GM19193 (cell line): Measurements from ENCODE around the gene PKNOX1.

Experiments used
- POLR2A ChIP-seq: IDR thresholded peaks from 4 replicates; pipeline ENCODE4 v1.6.1; 2011; ENCODE audit not compliant: insufficient read depth, insufficient read length; ENCODE audit errors: extremely low read depth

The PKNOX1 gene

DNA sequence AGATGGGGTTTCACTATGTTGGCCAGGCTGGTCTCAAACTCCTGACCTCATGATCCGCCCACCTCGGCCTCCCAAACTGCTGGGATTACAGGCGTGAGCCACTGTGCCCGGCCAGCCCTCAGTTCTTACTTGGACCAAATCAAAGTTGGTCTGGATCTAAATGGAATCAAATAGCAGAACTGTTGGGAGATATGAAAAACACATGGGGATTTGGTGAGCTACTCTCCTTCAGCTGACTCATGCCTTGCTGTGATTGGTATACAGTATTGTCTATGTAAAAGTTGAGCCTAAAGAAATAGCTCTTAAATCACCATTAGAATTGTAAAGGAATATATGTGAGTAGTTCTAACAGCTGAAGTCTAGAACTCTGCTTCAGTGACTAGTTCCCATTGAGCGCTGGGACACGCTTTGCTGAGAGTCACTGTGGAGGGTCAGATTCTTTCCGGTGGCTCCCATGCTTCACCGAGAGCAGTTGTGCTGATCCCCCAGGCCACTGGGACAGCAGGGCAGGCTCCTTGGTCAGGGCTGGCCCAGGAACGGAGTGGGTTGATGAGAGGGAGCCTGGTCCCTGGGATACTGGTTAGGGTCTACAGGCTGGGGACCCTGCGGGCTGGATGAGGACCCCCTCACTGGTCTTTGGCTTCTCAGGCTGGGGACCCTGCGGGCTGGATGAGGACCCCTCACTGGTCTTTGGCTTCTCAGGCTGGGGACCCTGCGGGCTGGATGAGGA is 14.0 kb downstream of the PKNOX1 start:
- TF ChIP-seq POLR2A, result no peak

DNA sequence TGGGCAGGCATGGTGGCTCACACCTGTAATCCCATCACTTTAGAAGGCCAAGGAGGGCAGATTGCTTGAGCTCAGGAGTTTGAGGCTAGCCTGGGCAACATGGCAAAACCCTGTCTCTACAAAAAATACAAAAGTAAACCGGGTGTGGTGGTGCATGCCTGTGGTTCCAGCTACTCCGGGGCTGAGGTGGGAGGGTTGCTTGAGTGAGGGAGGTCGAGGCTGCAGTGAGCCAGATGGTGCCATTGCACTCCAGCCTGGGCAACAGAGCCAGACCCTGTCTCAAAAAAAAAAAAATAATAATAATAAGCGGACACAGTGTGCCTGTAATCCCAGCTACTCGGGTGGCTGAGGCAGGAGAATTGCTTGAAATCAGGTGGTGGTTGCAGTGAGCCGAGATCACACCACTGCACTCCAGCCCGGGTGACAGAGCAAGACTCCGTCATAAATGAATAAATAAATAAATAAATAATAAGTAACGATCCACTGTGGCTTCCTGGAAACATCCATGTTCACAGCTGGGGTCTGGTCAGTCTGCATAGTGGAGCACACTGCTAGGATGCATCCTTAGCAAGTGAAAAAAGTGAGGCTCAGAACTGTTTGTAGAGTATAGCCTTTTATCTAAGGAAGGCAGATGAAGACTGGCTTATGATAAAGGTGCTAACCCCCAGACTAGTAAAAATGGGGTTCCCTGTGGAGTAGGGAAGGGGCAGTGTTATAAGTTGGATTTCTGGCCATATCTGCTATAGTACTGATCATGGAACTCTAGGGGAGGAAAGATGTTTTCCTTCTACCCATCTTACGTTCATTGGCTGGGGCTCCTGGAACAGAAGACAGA is 15.7 kb downstream of the PKNOX1 start:
- TF ChIP-seq POLR2A, result no peak

DNA sequence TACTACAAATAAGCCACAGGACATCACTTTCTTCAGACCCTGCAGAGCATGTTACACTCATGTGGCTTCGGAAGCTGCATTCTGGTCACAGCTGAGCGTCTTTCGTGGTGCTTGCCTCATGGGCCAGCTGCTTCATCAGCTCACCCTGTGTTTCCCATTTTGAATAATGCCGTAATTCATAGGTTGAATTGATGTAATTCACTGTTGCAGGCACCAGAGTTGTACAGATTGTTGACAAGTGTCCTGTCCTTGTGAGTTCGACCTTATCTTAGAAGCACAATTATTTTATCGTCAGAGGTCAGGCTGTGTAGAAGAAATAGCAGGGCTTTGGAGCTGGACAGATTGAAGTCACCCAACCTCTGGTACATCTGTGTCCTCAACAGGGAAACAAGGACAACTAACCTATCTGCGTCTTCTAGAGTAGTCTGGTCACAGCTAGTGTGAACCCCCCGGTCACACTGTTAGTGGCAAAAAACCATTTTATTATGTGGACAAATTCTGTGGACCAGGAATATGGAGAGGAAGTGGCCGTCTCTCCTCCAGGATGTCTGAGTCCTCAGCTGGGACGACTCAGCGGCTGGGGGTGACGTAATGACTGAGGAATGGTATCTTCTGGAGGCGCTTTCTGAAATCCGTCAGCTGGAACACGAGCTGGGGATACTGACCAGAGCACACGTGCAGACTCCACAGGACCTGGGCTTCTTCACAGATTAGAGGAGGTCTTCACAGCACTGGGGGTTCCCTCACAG is 17.8 kb downstream of the PKNOX1 start:
- TF ChIP-seq POLR2A, result no peak

DNA sequence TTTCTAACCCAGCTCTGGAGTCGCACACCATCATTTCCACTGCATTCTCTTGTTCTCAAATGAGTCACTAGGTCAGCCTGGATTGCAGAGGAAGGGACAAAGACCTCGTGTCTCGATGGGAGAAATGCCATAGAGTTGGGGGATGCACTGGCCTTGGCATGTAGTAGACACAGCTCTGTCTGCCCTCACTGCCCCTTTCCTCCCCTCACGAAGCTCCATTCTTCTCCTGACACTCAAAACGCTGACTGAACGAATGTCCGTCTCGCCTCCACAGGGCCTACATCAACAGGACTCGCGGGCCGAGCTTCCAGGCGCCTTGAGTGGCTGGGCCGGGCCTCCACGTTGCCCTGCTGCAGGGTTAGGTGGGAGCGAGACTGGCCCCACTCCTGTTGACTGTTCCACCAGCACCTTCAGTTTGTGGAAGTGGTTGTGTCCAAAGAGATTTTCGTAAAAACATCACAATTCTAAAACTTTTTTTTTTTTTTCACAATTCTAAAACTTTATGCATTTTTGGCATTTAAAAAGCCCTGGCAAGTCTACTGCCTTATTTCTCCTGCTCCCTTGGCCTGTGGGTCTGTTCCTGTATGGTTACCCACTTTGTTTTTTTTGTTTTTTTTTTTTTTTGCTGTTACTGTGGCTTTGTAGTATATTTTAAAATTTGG is 18.8 kb downstream of the PKNOX1 start:
- TF ChIP-seq POLR2A, result no peak

DNA sequence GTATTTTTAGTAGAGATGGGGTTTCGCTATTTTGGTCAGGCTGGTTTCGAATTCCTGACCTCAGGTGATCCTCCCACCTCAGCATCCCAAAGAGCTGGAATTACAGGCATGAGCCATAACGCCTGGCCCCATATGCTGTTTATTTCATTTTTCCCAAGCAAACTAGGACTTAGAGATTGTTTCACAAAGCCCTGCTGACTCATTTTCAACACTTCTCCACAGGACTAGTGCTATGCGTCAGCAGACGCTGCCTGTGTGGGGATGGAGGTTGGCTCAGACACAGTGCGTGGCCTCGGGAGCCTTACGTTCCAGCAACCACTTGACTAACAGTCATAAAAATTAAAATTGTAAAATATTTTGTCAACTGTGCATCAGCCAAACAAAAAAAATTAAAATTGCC is 22.7 kb downstream of the PKNOX1 start:
- TF ChIP-seq POLR2A, result no peak

DNA sequence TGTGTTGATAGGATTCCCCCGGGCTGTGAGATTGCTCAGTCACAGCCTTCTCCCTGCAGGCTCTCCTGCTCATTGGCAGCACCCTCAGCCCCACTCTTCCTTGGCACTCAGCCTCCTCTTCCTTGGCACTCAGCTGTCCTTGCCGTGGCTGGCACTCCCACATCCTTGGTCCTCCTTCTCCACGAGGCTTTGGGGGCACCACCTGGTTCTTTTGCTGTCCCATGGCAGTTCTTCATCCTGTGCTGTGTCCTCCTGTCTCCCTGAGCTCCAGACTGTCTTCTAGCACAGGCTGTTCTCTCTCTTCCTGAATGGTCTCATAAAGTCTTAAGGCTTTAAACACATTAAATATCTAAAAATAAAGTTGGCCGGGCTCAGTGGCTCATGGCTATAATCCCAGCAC is 27.0 kb downstream of the PKNOX1 start:
- TF ChIP-seq POLR2A, result no peak

DNA sequence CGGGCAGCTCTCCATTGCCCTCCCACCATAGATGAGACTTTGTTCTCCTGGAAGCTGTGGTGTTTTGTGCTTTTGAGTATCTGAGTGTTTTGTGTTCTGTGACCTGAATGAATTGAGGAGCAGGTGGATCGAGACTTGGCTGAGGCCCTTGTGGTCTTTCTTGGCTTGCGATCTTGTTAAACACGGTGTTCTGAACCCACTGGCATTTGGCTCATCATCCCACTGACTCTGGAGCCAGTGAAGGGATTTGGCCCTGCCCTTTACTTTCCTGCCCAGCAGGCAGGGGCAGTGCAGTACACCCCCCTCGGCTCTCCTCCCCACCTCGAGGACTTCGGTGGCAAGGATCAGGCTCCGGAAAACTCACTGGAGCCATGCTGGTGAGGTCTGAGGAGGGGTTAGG is 30.6 kb downstream of the PKNOX1 start:
- TF ChIP-seq POLR2A, result no peak

DNA sequence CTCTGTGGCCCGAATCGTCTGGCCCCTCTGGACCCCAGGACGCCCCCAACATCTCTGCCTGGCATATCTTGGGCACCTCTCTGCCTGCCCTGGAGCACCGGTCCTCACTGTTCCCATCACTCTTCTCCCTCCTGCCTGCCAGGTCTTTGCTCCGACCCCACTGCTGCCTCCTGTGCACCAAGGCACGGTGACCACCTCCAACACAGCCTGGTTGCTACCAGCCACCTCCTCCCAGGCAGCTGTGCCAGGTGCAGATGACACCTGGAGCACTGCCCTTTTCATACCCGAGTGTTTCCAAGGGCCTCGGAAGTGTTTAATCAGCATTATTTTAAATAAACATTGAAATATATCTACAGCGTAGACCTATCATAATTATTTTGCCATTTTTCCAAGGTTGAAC is 31.3 kb downstream of the PKNOX1 start:
- no peak for TF ChIP-seq POLR2A

DNA sequence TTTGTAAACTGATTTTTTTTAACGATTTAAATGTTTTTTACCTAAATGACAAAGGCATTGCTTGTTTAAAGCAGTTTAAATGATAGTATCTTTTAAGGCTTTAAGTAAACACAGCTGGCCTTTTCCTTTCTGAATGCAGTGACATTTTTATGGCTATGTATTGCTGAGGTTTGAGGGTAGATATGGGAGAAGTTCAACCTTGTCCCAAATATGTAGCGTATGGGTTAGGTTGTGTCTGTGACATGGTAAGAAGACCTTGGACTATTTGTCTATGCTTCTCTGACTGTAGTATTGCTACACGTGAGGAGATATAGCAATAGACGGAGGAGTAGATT is 32.5 kb downstream of the PKNOX1 start:
- TF ChIP-seq POLR2A, result no peak

DNA sequence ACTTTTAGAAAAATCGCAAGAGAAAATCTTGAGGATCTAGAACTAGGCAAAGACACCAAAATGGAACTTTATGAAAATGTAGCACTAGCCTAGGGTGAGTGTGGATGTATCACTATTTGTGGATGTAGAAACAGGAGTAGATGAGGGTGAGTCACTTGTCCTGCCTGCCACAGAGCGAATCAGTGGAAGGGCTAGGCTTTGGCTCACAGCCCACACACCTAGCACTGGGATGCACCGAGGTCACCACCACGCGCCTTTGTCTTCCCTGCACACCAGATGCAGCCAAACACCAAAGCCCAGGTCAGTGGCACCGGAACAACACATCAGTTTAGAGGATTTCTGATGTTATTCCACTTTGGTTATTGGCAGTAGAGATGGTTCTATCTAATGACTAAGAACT is 38.2 kb downstream of the PKNOX1 start:
- TF ChIP-seq POLR2A, result no peak

DNA sequence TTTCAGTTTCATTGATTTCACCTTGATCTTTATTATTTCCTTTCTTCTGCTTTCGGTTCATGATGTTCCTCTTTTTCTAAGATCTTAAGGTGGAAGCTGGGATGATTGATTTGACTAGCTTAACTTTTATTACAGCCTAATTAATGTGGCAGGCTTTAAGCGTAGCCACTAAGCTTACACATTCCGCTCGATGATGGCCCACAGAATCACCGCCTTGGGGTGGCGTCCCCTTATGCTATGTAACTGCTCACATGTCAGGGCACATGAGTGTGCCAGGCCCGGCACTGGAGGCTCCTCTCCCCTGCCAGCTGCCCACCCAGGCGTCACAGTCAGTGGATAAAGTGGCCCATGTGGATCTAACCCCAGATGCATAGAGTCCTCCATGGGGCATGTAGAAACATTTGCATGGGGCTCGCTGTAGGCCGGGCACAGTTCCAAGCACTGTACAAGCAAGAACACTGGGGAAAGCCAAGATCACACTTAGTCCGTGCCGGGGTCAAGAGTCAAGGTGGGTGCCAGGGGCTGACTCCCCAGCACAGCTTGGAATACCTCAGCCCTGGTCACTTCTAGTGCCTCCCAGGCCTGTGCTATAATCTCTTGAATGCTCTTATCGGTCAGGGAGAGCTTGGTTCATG is 41.7 kb downstream of the PKNOX1 start:
- no peak for TF ChIP-seq POLR2A

DNA sequence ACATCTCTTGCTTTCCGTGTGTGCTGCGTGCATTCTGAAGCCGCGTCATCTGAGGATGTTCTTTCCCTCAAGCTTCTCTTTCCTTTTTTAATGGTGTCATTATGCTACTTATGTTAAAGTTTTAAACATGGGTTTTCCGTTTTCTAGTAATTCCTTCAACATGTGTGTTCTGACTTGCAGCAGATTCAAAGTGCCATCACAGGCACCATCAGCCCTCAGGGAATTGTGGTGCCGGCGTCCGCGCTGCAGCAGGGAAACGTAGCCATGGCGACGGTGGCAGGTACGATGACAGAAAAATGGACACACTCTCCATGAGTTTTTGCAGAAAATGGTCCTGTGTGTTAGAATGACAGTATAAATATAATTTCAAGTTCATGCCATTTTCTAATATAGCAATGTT is 42.4 kb downstream of the PKNOX1 start:
- TF ChIP-seq POLR2A, result no peak

DNA sequence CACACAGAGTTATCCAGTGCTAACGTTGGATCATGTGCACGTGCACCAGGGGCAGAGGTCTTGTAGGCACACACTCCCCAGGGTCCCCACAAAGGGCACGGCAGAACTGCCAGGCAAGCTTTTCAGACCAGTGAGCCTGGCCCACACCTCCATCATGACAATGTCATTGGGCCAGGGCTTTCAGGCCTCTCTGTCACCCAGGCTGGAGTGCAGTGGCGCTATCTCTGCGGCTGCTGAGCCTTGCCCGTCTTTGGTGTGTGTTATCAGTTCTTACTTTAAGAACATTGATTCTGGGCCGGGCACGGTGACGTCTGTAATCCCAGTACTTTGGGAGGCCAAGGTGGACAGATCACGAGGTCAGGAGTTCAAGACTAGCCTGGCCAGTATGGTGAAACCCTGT is 44.2 kb downstream of the PKNOX1 start:
- no peak for TF ChIP-seq POLR2A

DNA sequence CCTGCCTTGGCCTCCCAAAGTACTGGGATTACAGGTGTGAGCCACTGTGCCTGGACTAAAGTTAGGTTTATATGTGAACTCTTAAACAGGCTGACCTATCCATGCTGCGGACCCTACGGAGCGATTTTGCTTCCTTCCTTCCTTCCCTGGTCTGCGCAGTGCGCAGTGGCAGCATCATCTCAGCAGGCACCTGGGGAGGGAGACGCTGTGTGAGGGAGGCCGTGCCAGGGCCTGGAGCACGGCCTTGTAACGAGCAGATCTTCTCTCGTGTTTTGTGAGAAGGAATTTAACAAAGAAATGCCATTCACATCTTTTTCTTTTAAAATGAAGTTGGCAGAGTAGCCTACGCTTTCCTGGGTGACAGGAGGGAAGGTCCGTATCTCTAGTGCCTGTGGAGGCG is 45.8 kb downstream of the PKNOX1 start:
- no peak for TF ChIP-seq POLR2A

DNA sequence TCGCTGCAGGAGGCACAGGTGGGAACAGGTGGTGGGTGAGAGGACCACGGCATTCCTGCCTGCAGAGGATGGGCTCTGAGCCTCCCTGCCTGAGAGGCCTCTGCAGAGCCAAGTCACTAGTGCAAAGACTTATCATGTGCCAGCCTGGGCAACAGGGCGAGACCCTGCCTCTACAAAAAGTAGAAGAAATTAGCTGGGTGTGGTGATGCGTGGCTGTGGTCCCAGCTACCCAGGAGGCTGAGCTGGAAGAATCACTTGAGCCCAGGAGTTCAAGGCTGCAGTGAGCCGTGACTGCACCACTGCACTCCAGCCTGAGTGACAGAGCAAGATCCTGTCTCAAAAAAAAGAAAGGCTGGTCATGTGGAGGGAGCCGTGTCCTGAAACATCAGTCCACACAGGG is 46.4 kb downstream of the PKNOX1 start:
- no peak for TF ChIP-seq POLR2A
